Neural crest cell (in vitro differentiated cells): ENCODE results near the gene AXIN2. TPM values are rescaled to one million over a fixed set of nuclear protein-coding genes. Genes with fewer than 3 reads are reported as not detected.

ENCODE experiments used
- DNase-seq: peaks from one replicate; pipeline ENCODE4 v3.0.0; 2021; ENCODE audit warnings: low read depth, mixed read lengths, low spot score
- H3K27ac Mint-ChIP-seq: one replicate; pipeline ENCODE4 v1.8.0; 2021; ENCODE audit warnings: mild to moderate bottlenecking, mixed read lengths; ENCODE audit not compliant: unreplicated experiment
- H3K27me3 Mint-ChIP-seq: 2 replicates; pipeline ENCODE4 v1.8.0; 2021; ENCODE audit warnings: low read depth, mild to moderate bottlenecking, mixed read lengths
- H3K36me3 Mint-ChIP-seq: 2 replicates; pipeline ENCODE4 v1.8.0; 2021; ENCODE audit warnings: low read depth, mild to moderate bottlenecking, mixed read lengths
- H3K4me1 Mint-ChIP-seq: 2 replicates; pipeline ENCODE4 v1.8.0; 2021; ENCODE audit warnings: mixed read lengths
- H3K4me3 Mint-ChIP-seq: one replicate; pipeline ENCODE4 v1.8.0; 2021; ENCODE audit warnings: mild to moderate bottlenecking, mixed read lengths
- H3K9me3 Mint-ChIP-seq: 2 replicates; pipeline ENCODE4 v1.8.0; 2021; ENCODE audit warnings: mixed read lengths
- CTCF ChIP-seq: fragments of 200-600 bp; sonication (generic); conservative IDR thresholded peaks from 2 replicates; pipeline ENCODE4 v1.5.0; 2021; ENCODE audit warnings: antibody characterized with exemption, mild to moderate bottlenecking
- total RNA-seq: library from RNA; stranded (reverse); gene quantifications from 2 replicates; pipeline ENCODE4 v1.2.1, GENCODE V29; 2021

The AXIN2 gene
- total RNA-seq, 1 donor from 2014 or later = 66.5 TPM

GRCh38 chr17:65537343-65537844, 24.1 kb downstream of the AXIN2 start:
- Mint-ChIP-seq H3K9me3 (no peaks in the 10 kb centered on the region), H3K27me3 (no peaks in the 10 kb centered on the region), H3K4me1 (peaks cover 51% of the 10 kb centered on the region), H3K27ac (no peak overlapping the region), H3K36me3 (peaks cover 42% of the 10 kb centered on the region), H3K4me3 (no peak overlapping the region)
- TF ChIP-seq CTCF = no peak
- no peak for DNase-seq

GRCh38 chr17:65536573-65537342, 24.7 kb downstream of the AXIN2 start:
- Mint-ChIP-seq H3K4me3 (no peak overlapping the region), H3K36me3 (peaks cover 44% of the 10 kb centered on the region), H3K27me3 (no peaks in the 10 kb centered on the region), H3K9me3 (no peaks in the 10 kb centered on the region), H3K4me1 (peaks cover 55% of the 10 kb centered on the region), H3K27ac (no peak overlapping the region)
- no peak for TF ChIP-seq CTCF
- no peak for DNase-seq

- no peak for DNase-seq
- H3K36me3 Mint-ChIP-seq = peaks cover 39% of the 10 kb centered on the region
- H3K4me3 Mint-ChIP-seq = peak overlapping the region; percentile 33
- no peak overlapping the region for H3K27ac Mint-ChIP-seq
- H3K9me3 Mint-ChIP-seq = no peaks in the 10 kb centered on the region
- no peaks in the 10 kb centered on the region for H3K27me3 Mint-ChIP-seq
- H3K4me1 Mint-ChIP-seq = peaks cover 58% of the 10 kb centered on the region
- TF ChIP-seq CTCF = no peak
Observed at GRCh38 chr17:65535777-65536572, 25.5 kb downstream of the AXIN2 start.

GRCh38 chr17:65533852-65534457, 27.5 kb downstream of the AXIN2 start:
- DNase-seq = no peak
- Mint-ChIP-seq H3K27me3 (no peaks in the 10 kb centered on the region), H3K4me3 (no peak overlapping the region), H3K27ac (no peak overlapping the region), H3K9me3 (no peaks in the 10 kb centered on the region), H3K4me1 (peaks cover 59% of the 10 kb centered on the region), H3K36me3 (peaks cover 36% of the 10 kb centered on the region)
- TF ChIP-seq CTCF = no peak

GRCh38 chr17:65533056-65533745, 28.2 kb downstream of the AXIN2 start:
- Mint-ChIP-seq H3K4me1 (peaks cover 58% of the 10 kb centered on the region), H3K4me3 (no peak overlapping the region), H3K36me3 (peaks cover 39% of the 10 kb centered on the region), H3K27ac (peak overlapping the region; percentile 43), H3K9me3 (no peaks in the 10 kb centered on the region), H3K27me3 (no peaks in the 10 kb centered on the region)
- DNase-seq = no peak
- no peak for TF ChIP-seq CTCF
